ENCODE results near the gene SLC2A4RG. TPM values are rescaled to one million over a fixed set of nuclear protein-coding genes. Genes with fewer than 3 reads are reported as not detected.
A peak's percentile ranks its signal among the peaks of the same experiment; 100 is the strongest.

The SLC2A4RG gene
- total and polyA plus RNA-seq, 2 of the 4 experiments (the other 2 are of a cell fraction), result 5.0 to 50.3 TPM

- H2BK20ac ChIP-seq (ENCODE audit: low read depth, low read length), result no peak overlapping the region
- H3K36me3 ChIP-seq (ENCODE audit: control insufficient read depth, insufficient read depth, low read length), result peaks cover 22% of the 10 kb centered on the region
- ChIA-PET POLR2A (ENCODE audit: unreplicated experiment) (no interaction called here), CTCF (no interaction called here)
- H2AFZ ChIP-seq (replicated peaks; ENCODE audit: low read length, poor library complexity), result no peak overlapping the region
- peak overlapping the region; percentile 78 for H2AK5ac ChIP-seq (ENCODE audit: low read depth, low read length)
- no peak overlapping the region for H3K4ac ChIP-seq (ENCODE audit: low read depth, low read length)
- H3K18ac ChIP-seq (ENCODE audit: low read depth, low read length), result no peak overlapping the region
- H3K27ac ChIP-seq (ENCODE audit: insufficient read depth, low read length), result no peak overlapping the region; the same call in 1 of the 2 replicates
- BruUV-seq (replicated peaks), result no TSS peak
- in situ Hi-C loops (cut with MboI; ENCODE audit: low sequenced_read_pairs) (loop anchor here (10.0 kb wide), 1 partner anchor 164 kb away; the partner anchor contains the start of genes ABHD16B and TPD52L2), dilution Hi-C loops (cut with HindIII; ENCODE audit: low sequenced_read_pairs, unreplicated experiment) (no loop called here), intact Hi-C loops (cut with micrococcal nuclease) (no loop called here)
- no peaks in the 10 kb centered on the region for H3K9me3 ChIP-seq (ENCODE audit: control insufficient read depth, insufficient read depth, low read length)
- WGBS, 2 experiments (ENCODE audit: extremely low coverage in 2 of 2, insufficient read length in 1 of 2), result 90% methylated on average over 11 of the region's 43 CpGs; no CpG with 5 or more reads in 1 of the 2 experiments
- no peak overlapping the region for H3K23ac ChIP-seq (ENCODE audit: low read depth, low read length)
- H2AK9ac ChIP-seq (replicated peaks; ENCODE audit: low read depth, low read length, poor library complexity), result peak overlapping the region; percentile 23
- peak overlapping the region; percentile 98 for H2BK5ac ChIP-seq (ENCODE audit: low read depth, low read length, poor library complexity, severe bottlenecking)
- H3K79me1 ChIP-seq (ENCODE audit: low read depth in 1 of 2, low read length in 2 of 2), result peaks cover 17 to 66% of the 10 kb centered on the region in 2 experiments; a peak in 3 of 4 replicates
- no peak overlapping the region for H3K9ac ChIP-seq (ENCODE audit: low read depth, low read length)
- DNase-seq, result no peak
- H3K4me2 ChIP-seq (ENCODE audit: low read depth, low read length), result no peak overlapping the region
- no peaks in the 10 kb centered on the region for H4K20me1 ChIP-seq (ENCODE audit: insufficient read depth, low read length)
- no peak overlapping the region for H2BK15ac ChIP-seq (ENCODE audit: low read depth, low read length)
- H3K9me1 ChIP-seq (ENCODE audit: insufficient read depth, low read length), result no peaks in the 10 kb centered on the region
- H4K8ac ChIP-seq (ENCODE audit: low read depth in 2 of 2, low read length in 2 of 2), result peak overlapping the region in 1 of 2 experiments; percentile 91; a peak in 1 of 4 replicates
- no peak overlapping the region for H3K4me3 ChIP-seq (ENCODE audit: insufficient read depth, low read depth, low read length)
- peak overlapping the region; percentile 65; the same call in 1 of the 2 replicates for H2BK120ac ChIP-seq (ENCODE audit: low read depth, low read length)
- H3K56ac ChIP-seq (ENCODE audit: extremely low read depth, insufficient read depth, low read length), result 0 out of 2 replicates have a peak overlapping the region, but pooled peaks have one; percentile 22
- ATAC-seq (ENCODE audit: low read depth), result no peak
- no peak overlapping the region for H3K14ac ChIP-seq (replicated peaks; ENCODE audit: low read depth, low read length)
- no peaks in the 10 kb centered on the region for H3K27me3 ChIP-seq (ENCODE audit: control insufficient read depth, insufficient read depth, low read length)
- no peak overlapping the region for H4K5ac ChIP-seq (ENCODE audit: low read depth, low read length)
- peaks cover 22% of the 10 kb centered on the region for H3K4me1 ChIP-seq (ENCODE audit: control insufficient read depth, insufficient read depth, low read length)
- TF ChIP-seq MAZ (IDR thresholded peaks at IDR 0.05; ENCODE audit: borderline replicate concordance, low read depth, low read length) (no peak), BHLHE40 (IDR thresholded peaks at IDR 0.05; ENCODE audit: low read depth, low read length) (no peak), SMC3 (IDR thresholded peaks at IDR 0.05; ENCODE audit: low read depth, low read length) (no peak), RFX5 (IDR thresholded peaks at IDR 0.05; ENCODE audit: low read depth, low read length) (no peak), MXI1 (IDR thresholded peaks at IDR 0.05; ENCODE audit: borderline replicate concordance, low read depth, low read length) (no peak), FOS (IDR thresholded peaks at IDR 0.05; ENCODE audit: low read depth, low read length) (no peak), RCOR1 (IDR thresholded peaks at IDR 0.05; ENCODE audit: insufficient replicate concordance, low read length) (no peak), RAD21 (IDR thresholded peaks at IDR 0.05; ENCODE audit: low read length) (no peak), CHD1 (IDR thresholded peaks at IDR 0.05; ENCODE audit: low read depth, low read length) (no peak)
- TF ChIP-seq, protein P1, sequence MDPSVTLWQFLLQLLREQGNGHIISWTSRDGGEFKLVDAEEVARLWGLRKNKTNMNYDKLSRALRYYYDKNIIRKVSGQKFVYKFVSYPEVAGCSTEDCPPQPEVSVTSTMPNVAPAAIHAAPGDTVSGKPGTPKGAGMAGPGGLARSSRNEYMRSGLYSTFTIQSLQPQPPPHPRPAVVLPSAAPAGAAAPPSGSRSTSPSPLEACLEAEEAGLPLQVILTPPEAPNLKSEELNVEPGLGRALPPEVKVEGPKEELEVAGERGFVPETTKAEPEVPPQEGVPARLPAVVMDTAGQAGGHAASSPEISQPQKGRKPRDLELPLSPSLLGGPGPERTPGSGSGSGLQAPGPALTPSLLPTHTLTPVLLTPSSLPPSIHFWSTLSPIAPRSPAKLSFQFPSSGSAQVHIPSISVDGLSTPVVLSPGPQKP (IDR thresholded peaks at IDR 0.05; ENCODE audit: borderline replicate concordance, low read depth, low read length), result no peak
- no peak overlapping the region for H4K91ac ChIP-seq (ENCODE audit: insufficient read depth, low read depth, low read length)
Measured at GRCh38 chr20:63700199-63701050, 39.2 kb upstream of the SLC2A4RG start.

All from IMR-90 (cell line).